HG02798 (cell line): Measurements from ENCODE around the gene HDAC3.

ENCODE experiments used
- ATAC-seq: cut with Tn5 transposase; IDR thresholded peaks from one replicate; pipeline ENCODE4 v1.9.1; 2021; ENCODE audit warnings: mild to moderate bottlenecking; ENCODE audit not compliant: unreplicated experiment, poor library complexity

The HDAC3 gene

GRCh38 chr5:141636413-141637122, at the start of gene HDAC3, which contains the start of gene RELL2:
HDAC3 (minus strand) TSS chr5:141636849; CDS start chr5:141636790, 59 bp downstream.
RELL2 (plus strand) TSS chr5:141636997; CDS start chr5:141638226, 1,229 bp downstream.
- peak; percentile 80 for ATAC-seq

DNA sequence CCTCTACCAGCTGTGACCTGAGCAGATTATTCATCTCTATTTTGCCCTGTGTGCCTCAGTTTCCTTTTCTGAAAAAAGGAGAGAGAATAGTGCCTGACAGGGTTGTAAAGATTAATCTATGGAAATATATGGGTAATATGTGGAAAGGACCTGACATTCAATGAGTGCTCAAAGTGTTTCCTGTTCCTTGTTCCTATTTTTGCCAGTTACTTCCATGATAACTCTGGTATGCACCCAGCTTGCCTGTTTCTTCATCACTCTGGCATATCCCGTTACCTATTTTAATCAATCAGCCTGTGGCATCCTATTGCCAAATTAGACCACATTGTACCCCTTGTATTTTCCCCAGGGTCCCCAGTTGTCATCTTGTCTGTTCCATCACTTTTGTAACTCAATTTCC, 48.9 kb upstream of the HDAC3 start:
- ATAC-seq = no peak

GRCh38 chr5:141683596-141684141, 47.0 kb upstream of the HDAC3 start:
- no peak for ATAC-seq

DNA sequence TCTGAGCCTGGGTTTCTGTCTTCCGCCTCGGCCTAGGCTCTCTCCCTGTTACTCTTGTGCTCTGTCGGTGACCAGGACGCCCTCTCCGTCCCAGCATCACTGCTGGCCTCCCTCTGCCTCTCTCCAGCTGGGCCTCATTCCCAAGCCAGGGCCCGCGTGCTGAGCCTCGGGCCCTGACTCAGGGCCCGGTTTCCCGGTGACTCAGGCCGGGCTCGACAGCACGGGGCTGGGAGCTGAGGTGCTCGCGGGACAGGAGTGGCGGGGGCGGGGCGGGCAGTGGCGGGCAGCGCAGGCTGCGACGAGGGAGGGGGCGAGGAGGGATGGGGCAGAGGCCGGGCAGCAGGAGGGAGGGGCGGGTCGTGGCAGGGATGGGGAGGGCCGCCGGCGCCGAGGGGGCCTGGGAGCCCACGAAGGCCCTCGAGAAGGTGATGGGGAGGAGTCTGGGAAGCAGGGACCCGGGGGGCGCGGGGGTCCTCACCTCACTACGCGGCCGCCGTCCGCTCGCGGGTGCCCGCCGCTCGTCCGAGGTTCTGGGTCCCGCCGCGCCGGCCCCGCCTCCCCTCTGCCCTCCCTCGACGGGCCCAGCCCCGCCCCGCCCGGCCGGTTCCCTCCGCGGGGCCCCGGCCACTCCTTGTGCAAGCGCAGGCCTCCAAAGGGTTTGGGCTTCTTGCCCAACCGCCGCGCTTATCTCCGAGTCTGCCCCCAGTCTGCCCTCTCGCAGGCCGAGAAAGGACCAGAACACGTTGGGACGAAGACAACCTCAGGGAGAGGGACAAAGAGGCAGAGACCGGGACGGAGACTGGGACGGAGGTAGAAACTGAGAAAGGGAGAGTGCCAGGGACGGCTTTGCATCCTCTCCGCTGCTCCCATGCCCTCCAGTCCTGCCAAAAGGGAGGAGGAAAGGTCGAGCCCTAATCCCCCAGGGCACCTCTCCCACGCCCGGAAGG, 45.3 kb upstream of the HDAC3 start, which contains the start of gene ARAP3:
TSS of gene ARAP3 (minus strand) at position 536 of the 947 bp plus-strand sequence. CDS start 1,744 bp downstream, outside the sequence.
- ATAC-seq = no peak

DNA sequence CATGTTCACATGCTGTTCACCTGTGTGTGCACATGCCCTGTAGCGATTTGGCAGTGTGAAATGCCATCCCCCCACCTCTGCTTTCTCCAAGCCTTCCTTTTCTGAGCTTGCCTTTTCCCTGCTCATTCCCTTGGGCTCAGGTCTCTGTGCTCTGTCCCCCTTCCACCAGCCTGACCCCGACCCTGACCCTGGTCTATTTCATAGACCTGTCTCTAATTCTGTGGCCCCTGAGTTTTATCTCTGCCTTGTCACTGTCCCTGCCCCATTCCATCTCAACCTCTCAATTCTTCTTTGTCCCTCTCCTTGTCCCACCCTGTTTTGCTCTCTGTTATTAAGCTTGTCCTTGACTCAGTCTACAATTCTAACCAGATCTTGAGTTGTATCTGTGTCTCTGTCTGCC, 44.6 kb upstream of the HDAC3 start:
- ATAC-seq = no peak

GRCh38 chr5:141680751-141681201, 44.1 kb upstream of the HDAC3 start:
- no peak for ATAC-seq

DNA sequence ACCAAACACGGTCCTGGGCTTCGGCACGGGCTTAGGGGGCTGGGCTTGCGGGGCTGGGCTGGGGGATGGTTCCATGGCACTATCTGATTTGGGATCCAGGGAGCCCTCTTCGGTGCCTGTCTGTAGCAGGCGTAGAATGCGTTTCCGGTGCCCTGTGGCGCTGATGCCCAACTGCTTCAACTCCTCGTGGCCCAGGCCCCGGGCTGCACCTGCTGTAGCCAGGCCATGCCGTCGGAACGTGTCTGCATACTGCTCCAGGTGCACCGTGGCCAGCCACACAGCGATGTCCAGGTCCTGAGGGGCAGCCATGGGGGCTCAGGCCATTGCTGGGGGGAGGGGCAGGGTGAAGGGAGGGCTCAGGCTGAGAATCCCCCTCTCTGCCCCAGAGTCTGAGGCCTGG, 43.5 kb upstream of the HDAC3 start:
- ATAC-seq = no peak

GRCh38 chr5:141677415-141677814, 40.8 kb upstream of the HDAC3 start:
- no peak for ATAC-seq

DNA sequence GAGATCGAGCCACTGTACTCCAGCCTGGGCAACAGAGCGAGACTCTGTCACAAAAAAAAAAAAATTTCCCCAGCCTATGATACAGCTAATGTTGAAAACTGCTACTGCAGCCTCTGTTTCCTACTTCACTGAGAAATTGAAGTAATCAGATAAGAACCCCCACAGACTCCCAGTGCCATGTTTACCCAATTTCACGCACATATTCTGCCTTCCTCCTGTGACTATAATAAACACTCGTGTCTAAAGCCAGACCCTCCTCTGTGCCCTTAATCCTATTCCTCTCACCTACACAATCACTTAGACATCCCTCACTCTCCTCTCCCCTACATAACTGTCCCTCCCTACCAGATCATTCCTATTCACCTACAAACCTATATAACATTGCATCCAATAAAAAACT, 39.0 kb upstream of the HDAC3 start:
- ATAC-seq = no peak

DNA sequence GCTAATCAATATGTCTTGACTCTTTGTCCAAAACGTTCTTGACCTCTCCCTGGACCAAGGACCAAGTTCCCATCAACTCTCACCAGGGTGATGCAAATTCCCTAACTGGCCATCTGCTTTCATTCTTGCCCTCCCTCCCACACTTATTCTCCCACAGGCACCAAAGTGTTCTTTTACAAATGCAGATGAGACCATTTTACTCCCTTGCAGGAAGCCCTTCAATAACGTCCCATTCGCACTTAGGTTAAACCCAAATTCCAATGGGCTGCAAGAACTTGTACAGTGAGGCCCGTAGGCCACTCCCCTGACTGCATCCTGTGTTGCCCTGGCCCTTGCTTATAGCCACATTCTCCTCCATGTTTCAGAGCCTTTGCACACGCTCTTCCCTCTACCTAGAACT, 38.1 kb upstream of the HDAC3 start:
- no peak for ATAC-seq

DNA sequence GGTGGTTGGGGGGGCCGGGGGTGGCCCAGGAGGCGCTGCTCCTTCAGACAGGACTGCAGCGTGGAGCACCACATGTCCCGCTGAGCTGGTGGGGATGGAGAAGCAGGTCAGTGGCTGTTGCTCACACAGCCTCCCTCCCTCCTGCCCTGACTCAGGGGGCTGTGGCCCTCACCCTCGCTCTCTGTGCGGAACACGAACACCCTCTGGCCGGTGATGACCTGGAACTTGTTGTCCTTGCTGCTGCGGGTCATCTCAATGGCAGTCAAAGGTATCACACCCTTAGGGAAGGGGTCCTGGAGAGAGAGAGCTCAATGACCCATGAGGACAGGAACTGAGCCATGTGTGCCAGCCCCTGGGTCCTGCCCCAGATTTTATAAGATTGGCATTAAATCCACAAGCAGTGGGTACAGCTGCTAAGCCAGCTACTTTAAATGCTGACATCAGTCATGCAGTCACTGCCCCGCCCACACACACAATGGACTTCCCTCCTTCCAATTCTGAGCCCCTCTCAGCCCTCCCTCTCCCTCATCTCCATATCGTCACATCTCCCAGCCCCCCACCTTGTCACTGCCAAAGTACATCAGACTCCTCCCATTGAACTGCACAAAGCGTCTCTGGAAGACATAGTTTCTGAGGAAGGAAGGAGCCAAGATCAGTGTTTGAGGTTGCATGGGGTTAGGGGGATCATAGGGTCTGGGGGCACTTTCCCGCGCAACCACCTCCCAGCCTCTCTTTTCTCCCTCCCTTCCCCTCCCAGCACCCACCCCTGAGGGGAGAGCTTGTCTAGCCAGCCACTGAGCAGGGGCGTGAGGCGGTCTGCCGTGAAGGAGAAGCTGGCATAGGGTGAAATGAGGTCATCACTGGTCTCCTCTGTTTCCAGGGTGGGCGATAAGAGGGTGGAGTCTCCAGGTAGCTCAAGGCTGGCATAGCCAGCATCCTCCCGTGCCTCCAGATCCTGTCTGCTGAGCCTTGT, 36.5 kb upstream of the HDAC3 start:
- no peak for ATAC-seq

GRCh38 chr5:141672071-141672840, 35.6 kb upstream of the HDAC3 start:
- no peak for ATAC-seq

GRCh38 chr5:141669520-141669919, 32.9 kb upstream of the HDAC3 start:
- no peak for ATAC-seq

DNA sequence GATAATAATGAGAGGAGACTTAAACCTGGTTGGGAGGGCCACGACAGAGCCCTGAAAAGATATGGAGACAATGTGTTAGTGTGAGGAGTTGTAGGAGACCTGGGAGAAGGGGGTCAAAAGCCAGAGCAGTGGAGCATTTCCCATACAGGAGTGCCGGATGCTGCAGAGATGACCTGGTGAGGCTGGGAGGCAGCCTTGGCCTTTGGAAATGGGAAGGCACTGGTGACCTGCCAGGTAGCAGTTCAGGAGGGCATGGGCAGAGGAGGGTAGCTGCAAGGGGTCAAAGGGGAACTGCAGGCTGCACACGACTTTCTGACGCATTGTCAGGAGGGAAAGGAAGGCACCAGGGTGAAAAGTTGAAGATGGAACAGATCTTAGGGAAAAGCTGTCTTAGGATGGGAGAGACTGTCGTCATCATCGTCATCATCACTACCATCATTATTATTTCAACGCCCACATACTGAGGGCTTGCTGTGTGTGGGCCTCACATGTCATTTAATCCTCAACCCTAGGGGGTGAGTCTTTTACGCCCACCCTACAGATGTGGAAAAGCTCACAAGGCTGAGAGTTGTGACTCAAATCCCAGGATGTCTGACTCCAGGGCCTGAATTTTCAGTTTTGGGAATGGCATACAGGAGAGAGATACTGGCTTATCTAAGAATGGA, 32.1 kb upstream of the HDAC3 start:
- ATAC-seq = no peak

GRCh38 chr5:141665995-141666940, 29.6 kb upstream of the HDAC3 start:
- ATAC-seq = no peak

DNA sequence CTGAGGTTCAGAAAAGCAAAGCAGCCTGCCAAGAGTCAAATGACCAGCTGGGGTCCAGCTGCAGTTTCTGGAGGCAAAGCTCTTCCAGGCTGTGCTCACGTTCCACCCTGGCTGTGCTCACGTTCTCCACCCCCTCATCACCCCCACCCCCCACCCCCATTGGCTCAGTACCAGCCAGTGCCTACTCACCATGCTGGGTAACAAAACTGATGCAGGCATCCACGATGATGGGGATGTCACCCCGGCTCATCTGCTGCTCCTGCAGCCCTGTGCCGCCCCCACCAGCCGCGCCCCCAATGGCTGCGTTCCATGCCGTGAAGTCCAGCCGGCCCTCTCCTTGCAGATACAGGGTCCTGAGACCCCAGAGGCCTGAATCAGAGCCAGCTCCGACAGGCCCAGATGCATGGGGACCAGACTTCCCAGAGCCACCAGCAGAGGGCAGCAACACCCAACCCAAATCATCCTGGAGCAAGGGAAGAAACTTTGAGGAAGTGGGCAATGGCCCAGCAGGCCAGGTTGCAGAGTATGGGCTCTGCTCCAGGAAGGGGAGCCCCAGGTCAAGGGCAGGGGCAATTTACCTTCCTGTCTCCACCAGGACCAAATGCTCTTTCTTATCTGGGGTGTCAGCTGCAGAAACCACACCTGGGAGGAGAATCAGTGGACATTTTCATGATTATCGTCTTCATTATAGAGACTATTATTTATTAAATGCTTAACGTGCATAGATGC, 28.2 kb upstream of the HDAC3 start:
- ATAC-seq = peak; percentile 91

GRCh38 chr5:141663506-141663905, 26.9 kb upstream of the HDAC3 start:
- ATAC-seq = no peak
